ENCODE results near the gene HTT. TPM values are rescaled to one million over a fixed set of nuclear protein-coding genes. Genes with fewer than 3 reads are reported as not detected.

Gene HTT
- total RNA-seq, 1 donor from 2014 or later = 72.0 TPM

DNA sequence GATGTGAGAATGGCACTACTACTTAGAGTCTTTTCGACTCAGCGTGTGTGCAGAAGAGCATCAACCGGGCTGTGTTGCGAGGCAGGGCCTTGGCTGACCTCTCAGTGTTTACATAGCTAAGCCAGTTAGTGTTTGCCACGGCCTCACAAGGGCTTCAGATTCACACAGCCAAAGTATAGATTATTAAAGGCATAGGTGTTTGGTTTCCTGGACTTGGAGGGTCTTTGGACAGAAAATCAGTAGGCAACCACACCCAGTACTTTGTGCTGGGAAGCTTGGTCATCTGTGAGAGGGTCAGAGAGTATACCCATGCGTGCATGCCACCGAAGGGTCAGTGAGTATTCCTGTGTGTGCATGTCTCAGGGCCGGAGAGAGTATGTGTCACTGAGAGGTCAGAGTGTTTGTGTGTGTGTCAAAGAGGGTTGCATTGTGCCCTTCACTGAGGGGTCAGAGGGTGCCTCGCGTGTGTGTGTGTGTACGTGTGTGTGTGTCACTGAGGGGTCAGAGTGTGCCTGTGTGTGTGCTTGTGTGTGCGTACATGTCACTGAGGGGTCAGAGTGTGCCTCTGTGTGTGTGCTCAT is 104.7 kb downstream of the HTT start:
- TF ChIP-seq, protein P1, sequence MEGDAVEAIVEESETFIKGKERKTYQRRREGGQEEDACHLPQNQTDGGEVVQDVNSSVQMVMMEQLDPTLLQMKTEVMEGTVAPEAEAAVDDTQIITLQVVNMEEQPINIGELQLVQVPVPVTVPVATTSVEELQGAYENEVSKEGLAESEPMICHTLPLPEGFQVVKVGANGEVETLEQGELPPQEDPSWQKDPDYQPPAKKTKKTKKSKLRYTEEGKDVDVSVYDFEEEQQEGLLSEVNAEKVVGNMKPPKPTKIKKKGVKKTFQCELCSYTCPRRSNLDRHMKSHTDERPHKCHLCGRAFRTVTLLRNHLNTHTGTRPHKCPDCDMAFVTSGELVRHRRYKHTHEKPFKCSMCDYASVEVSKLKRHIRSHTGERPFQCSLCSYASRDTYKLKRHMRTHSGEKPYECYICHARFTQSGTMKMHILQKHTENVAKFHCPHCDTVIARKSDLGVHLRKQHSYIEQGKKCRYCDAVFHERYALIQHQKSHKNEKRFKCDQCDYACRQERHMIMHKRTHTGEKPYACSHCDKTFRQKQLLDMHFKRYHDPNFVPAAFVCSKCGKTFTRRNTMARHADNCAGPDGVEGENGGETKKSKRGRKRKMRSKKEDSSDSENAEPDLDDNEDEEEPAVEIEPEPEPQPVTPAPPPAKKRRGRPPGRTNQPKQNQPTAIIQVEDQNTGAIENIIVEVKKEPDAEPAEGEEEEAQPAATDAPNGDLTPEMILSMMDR (conservative IDR thresholded peaks at IDR 0.05) = no peak
- Mint-ChIP-seq H3K4me1 (peaks cover 26% of the 10 kb centered on the region), H3K4me3 (no peak overlapping the region), H3K9me3 (no peaks in the 10 kb centered on the region), H3K27ac (ENCODE audit: unreplicated experiment) (peak overlapping the region; percentile 44), H3K27me3 (ENCODE audit: low read depth) (no peaks in the 10 kb centered on the region), H3K36me3 (ENCODE audit: low read depth) (peaks cover 14% of the 10 kb centered on the region)
- no peak for DNase-seq (ENCODE audit: low read depth, low spot score)

DNA sequence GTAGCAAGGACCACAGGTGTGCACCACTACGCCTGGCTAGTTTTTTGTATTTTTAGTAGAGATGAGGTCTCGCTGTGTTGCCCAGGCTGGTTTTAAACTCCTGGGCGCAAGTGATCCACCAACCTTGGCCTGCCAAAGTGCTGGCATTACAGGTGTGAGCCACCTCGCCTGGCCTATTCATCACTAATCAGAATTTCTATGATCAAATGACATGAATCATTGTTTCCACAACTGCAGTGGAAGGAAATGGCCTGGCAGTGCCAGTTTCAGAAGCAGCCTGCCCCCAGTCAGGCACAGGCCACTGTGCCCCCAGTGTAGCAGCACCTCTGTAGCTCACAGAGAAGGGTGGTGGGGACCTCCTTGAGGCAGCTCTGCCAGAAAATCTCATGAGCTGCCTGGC is 108.5 kb downstream of the HTT start:
- no peaks in the 10 kb centered on the region for H3K27me3 Mint-ChIP-seq (ENCODE audit: low read depth)
- no peak overlapping the region for H3K4me3 Mint-ChIP-seq
- H3K4me1 Mint-ChIP-seq = peaks cover 15% of the 10 kb centered on the region
- H3K36me3 Mint-ChIP-seq (ENCODE audit: low read depth) = peaks cover 27% of the 10 kb centered on the region
- no peaks in the 10 kb centered on the region for H3K9me3 Mint-ChIP-seq
- no peak for DNase-seq (ENCODE audit: low read depth, low spot score)
- TF ChIP-seq, protein P1 (conservative IDR thresholded peaks at IDR 0.05) = no peak
- no peak overlapping the region for H3K27ac Mint-ChIP-seq (ENCODE audit: unreplicated experiment)

DNA sequence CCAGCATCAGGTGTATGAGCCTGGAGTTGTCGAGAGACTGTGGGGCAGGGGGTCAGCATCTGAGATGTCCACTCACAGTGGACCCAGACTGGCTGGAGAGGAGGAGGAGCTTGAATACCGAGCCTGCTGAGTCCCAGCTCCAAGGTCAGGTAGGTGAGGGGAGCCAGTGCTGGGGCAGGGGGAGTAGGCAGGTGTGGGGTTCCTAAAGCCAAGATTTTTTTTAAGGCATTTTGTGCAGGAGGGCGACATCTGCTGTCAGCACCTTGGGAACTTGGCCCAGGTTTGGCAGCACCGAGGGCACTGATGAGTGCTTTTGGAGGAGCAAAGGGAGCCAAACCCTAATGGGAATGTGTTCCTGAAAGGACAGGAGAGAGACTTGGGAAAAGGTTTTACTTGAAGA is 110.2 kb downstream of the HTT start:
- no peaks in the 10 kb centered on the region for H3K9me3 Mint-ChIP-seq
- no peaks in the 10 kb centered on the region for H3K4me1 Mint-ChIP-seq
- DNase-seq (ENCODE audit: low read depth, low spot score) = no peak
- TF ChIP-seq, protein P1 (conservative IDR thresholded peaks at IDR 0.05) = no peak
- peak overlapping the region; percentile 66 for H3K27ac Mint-ChIP-seq (ENCODE audit: unreplicated experiment)
- H3K36me3 Mint-ChIP-seq (ENCODE audit: low read depth) = peaks cover 30% of the 10 kb centered on the region
- H3K27me3 Mint-ChIP-seq (ENCODE audit: low read depth) = no peaks in the 10 kb centered on the region
- no peak overlapping the region for H3K4me3 Mint-ChIP-seq

DNA sequence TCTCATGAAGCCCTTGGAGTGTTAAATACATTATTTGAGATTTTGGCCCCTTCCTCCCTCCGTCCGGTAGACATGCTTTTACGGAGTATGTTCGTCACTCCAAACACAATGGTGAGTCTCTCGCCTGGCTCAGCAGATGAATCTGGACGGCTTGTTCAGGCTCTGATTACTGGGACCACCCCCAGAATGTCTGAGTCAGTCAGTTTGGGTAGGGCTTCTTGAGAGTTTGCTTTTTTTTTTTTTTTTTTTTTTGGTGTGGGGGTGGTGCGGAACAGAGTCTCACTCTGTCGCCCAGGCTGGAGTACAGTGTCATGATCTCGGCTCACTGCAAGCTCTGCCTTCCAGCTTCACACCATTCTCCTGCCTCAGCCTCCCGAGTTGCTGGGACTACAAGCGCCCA is 112.1 kb downstream of the HTT start:
- Mint-ChIP-seq H3K4me3 (no peak overlapping the region), H3K9me3 (no peaks in the 10 kb centered on the region), H3K36me3 (ENCODE audit: low read depth) (peaks cover 32% of the 10 kb centered on the region), H3K27me3 (ENCODE audit: low read depth) (no peaks in the 10 kb centered on the region), H3K27ac (ENCODE audit: unreplicated experiment) (no peak overlapping the region), H3K4me1 (no peaks in the 10 kb centered on the region)
- DNase-seq (ENCODE audit: low read depth, low spot score) = no peak
- TF ChIP-seq, protein P1 (conservative IDR thresholded peaks at IDR 0.05) = no peak

DNA sequence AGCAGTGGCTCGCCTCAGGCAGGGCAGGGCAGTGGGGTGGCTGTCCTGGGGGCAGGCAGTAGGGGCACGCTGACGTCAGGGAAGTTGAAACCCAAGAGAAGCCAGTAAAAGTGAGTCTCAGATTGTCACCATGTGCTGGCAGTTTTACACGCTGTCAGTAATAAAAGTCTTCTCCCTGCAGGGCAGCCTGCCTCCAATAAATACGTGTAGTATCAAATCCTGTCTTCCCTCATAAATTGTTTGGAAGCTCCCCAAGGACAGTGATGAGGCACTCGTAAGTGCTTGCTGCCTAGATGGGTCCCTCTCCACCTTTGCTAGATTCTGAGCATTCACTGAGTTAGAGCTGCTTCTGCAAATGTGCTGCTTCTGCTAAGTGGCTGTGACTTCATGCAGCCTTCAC is 113.6 kb downstream of the HTT start:
- DNase-seq (ENCODE audit: low read depth, low spot score) = no peak
- H3K27me3 Mint-ChIP-seq (ENCODE audit: low read depth) = no peaks in the 10 kb centered on the region
- peaks cover 32% of the 10 kb centered on the region for H3K36me3 Mint-ChIP-seq (ENCODE audit: low read depth)
- no peaks in the 10 kb centered on the region for H3K4me1 Mint-ChIP-seq
- no peak overlapping the region for H3K4me3 Mint-ChIP-seq
- H3K9me3 Mint-ChIP-seq = no peaks in the 10 kb centered on the region
- H3K27ac Mint-ChIP-seq (ENCODE audit: unreplicated experiment) = no peak overlapping the region
- TF ChIP-seq, protein P1 (conservative IDR thresholded peaks at IDR 0.05) = no peak

All from neural crest cell (in vitro differentiated cells).